ENCODE results near the gene BRS3. TPM values are rescaled to one million over a fixed set of nuclear protein-coding genes. Genes with fewer than 3 reads are reported as not detected.

BRS3 gene
- total RNA-seq, 2 experiments from 2014 or later = not detected

DNA sequence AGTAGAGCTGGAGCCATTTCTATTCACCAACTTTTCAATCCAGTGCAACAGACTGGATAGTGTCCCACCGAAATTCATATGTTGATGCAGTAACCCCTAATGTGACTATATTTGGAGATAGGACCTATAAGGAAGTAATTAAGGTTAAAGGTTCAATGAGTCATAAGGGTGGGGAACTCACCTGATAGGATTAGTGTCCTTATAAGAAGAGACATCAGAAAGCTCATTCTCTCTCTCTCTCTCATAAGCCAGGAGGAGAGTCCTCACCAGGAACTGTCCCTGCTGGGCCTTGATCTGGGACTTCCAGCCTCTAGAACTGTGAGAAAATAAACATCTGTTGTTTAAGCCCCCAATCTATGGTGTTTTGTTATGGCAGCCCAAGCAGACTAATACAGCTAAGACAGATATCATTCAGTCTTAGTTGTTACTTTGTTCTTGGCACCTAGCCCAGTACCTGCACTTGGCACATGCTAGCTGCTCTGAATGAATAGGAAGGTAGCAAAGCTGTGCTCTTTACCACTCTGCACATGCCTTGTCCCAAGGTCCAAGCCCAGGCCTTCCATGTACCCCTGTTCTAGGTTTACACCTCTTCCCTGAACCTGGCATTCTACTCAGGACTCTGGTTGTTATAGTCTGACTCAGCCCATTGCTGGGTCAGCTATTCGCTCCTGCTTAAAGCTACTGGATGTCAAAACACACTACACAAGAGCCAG is 19.2 kb upstream of the BRS3 start:
- H3K4me3 Mint-ChIP-seq = no peak overlapping the region
- H3K4me1 Mint-ChIP-seq = no peaks in the 10 kb centered on the region
- POLR2A ChIA-PET = interaction anchor here (0.7 kb wide), 1 partner anchor 308 kb away, joined by 3 read pairs; no protein-coding TSS in a partner anchor
- no peaks in the 10 kb centered on the region for H3K36me3 Mint-ChIP-seq
- H3K27me3 Mint-ChIP-seq = no peaks in the 10 kb centered on the region
- no peak overlapping the region for H3K27ac Mint-ChIP-seq
- ATAC-seq (ENCODE audit: low read depth) = no peak
- H3K9me3 Mint-ChIP-seq = no peaks in the 10 kb centered on the region
- no peak for DNase-seq

DNA sequence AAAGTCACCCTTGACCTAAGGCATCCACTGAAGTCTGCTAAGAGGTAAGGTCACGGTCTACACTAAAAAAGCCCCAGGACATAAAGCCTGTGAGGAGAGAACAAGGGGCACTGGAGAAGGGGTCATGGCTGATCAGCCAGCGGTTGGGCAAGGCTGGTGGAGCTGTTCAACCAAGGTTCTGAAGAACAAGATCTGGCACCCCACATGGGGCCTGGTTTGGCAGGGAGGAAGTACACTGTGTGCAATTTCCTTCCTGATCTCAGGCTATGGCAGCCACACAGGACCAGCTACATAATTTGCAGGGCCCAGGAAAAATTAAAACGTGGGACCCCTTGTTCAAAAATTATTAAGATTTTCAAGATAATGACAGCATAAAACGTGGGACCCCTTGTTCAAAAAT is 14.1 kb upstream of the BRS3 start:
- no peaks in the 10 kb centered on the region for H3K27me3 Mint-ChIP-seq
- no peak overlapping the region for H3K4me3 Mint-ChIP-seq
- ATAC-seq (ENCODE audit: low read depth) = no peak
- no peaks in the 10 kb centered on the region for H3K4me1 Mint-ChIP-seq
- DNase-seq = no peak
- no peak overlapping the region for H3K27ac Mint-ChIP-seq
- POLR2A ChIA-PET = no interaction called here
- H3K36me3 Mint-ChIP-seq = no peaks in the 10 kb centered on the region
- no peaks in the 10 kb centered on the region for H3K9me3 Mint-ChIP-seq

DNA sequence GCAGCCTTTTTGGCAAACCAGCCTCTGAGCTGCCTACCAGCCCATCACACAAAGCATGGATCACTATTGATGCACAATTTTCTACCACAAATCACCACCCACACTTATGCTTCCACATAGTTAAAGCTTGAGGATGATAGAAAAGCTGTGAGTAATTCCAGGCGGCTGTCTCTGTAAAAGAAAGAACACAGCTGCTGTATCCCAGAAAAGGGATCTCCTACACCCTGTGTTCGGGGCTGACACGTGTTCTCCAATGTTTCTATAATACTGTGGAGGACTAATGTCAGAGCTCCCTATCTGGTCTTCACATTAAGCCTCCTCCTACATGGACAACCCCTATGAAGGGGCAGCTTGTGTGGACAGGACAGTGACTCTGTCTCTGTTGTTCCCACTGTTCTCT is 12.5 kb upstream of the BRS3 start:
- Mint-ChIP-seq H3K4me3 (no peak overlapping the region), H3K27ac (no peak overlapping the region), H3K27me3 (no peaks in the 10 kb centered on the region), H3K36me3 (no peaks in the 10 kb centered on the region), H3K4me1 (no peaks in the 10 kb centered on the region), H3K9me3 (no peaks in the 10 kb centered on the region)
- POLR2A ChIA-PET = no interaction called here
- no peak for ATAC-seq (ENCODE audit: low read depth)
- DNase-seq = no peak

DNA sequence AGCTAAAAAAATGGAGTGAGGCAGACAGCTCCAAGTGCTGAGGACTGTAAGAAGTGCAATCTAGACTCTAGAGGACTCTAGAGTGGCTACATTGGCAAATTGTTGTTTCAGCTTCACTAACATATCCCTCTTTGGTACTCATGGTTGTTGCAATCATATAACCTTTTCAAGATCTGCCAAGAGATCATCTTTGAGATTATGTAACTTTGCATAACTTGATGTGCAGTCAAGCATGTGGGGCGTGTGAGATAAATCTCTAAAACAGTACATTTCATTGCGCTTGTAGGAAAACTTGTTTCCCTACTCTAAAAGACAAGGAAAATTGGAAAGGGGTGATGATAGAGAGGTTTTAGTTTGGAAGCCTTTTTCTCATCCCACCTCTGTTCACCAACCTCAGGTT is 11.2 kb upstream of the BRS3 start:
- Mint-ChIP-seq H3K27me3 (peaks cover 5% of the 10 kb centered on the region), H3K4me3 (no peak overlapping the region), H3K36me3 (no peaks in the 10 kb centered on the region), H3K4me1 (no peaks in the 10 kb centered on the region), H3K9me3 (no peaks in the 10 kb centered on the region), H3K27ac (no peak overlapping the region)
- ATAC-seq (ENCODE audit: low read depth) (no peak), DNase-seq (no peak)
- POLR2A ChIA-PET = no interaction called here

DNA sequence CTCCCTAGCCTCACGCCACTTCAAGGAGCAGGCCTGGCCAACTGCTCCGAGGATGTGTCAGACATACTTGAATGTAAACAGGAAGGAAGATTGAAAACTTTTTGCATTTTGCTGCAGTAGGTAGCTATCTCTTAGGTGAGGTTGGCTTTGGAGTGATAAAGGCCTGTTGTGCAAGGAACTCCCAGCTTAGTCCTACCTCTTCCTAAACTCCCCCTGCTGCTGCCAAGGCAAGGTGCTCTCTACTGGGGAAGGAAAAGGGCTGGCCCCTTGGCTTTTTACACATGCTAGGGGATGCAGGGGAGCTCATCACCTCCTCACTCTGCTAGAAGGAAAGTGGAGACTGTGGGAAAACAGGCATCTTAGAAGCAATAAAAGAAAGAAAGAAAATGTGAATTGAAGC is 10.7 kb upstream of the BRS3 start:
- Mint-ChIP-seq H3K27me3 (peaks cover 5% of the 10 kb centered on the region), H3K36me3 (no peaks in the 10 kb centered on the region), H3K4me3 (no peak overlapping the region), H3K4me1 (no peaks in the 10 kb centered on the region), H3K9me3 (no peaks in the 10 kb centered on the region), H3K27ac (no peak overlapping the region)
- no peak for ATAC-seq (ENCODE audit: low read depth)
- POLR2A ChIA-PET = no interaction called here
- DNase-seq = no peak

DNA sequence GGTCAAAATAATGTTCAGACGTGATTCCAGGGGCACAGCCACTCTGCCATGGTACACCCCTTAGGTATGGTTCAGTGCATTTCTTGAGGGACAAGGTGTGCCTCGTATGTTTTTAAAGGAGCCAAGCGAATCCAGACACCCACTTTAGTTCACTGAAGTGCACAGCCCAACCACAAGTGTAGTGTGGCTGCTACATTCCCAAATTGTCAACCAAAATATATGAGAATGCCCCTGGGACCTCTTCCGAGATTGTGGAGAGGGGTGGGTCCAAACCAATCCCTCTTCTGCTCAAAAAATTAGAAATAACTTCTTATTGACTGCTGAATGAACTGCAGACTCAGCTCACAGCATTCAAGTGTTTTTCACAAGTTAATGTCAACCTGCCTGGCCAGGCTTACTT is 7.4 kb upstream of the BRS3 start:
- peaks cover 14% of the 10 kb centered on the region for H3K27me3 Mint-ChIP-seq
- ATAC-seq (ENCODE audit: low read depth) (no peak), DNase-seq (no peak)
- H3K4me3 Mint-ChIP-seq = no peak overlapping the region
- no peaks in the 10 kb centered on the region for H3K9me3 Mint-ChIP-seq
- POLR2A ChIA-PET = no interaction called here
- peaks cover 2% of the 10 kb centered on the region for H3K36me3 Mint-ChIP-seq
- no peak overlapping the region for H3K27ac Mint-ChIP-seq
- H3K4me1 Mint-ChIP-seq = no peaks in the 10 kb centered on the region

DNA sequence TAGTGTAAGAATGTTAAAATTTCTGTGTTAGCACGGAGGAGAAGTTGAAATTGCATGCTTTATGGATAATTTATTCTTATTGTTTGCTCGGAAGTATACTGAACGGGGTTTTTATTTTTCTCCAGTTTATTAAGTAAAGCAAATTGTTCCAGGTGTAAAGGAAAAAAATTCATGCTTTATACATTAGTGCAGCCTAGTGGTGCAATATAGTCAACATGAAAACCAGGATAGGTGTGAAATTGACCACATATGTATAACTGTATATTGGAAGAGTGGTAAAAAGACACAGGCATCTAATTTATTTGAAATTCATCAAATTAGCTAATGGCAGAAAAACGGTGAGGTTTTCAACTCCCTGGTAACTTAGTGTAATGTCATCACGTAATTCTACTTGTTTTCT is 959 bp downstream of the BRS3 start:
- DNase-seq = no peak
- H3K4me1 Mint-ChIP-seq = no peaks in the 10 kb centered on the region
- H3K27ac Mint-ChIP-seq = no peak overlapping the region
- POLR2A ChIA-PET = no interaction called here
- H3K27me3 Mint-ChIP-seq = peaks cover 46% of the 10 kb centered on the region
- no peak overlapping the region for H3K4me3 Mint-ChIP-seq
- ATAC-seq (ENCODE audit: low read depth) = no peak
- H3K9me3 Mint-ChIP-seq = no peaks in the 10 kb centered on the region
- H3K36me3 Mint-ChIP-seq = no peaks in the 10 kb centered on the region

DNA sequence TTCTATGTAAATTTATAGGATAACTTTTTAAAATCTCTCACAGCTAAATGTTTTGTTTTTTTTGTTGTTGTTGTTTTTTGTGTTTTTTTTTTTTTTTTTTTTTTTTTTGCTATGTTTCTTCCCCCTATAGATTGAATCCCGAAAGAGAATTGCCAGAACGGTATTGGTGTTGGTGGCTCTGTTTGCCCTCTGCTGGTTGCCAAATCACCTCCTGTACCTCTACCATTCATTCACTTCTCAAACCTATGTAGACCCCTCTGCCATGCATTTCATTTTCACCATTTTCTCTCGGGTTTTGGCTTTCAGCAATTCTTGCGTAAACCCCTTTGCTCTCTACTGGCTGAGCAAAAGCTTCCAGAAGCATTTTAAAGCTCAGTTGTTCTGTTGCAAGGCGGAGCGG is 4.1 kb downstream of the BRS3 start:
- ATAC-seq (ENCODE audit: low read depth) (no peak), DNase-seq (no peak)
- H3K4me1 Mint-ChIP-seq = no peaks in the 10 kb centered on the region
- no peaks in the 10 kb centered on the region for H3K36me3 Mint-ChIP-seq
- POLR2A ChIA-PET = no interaction called here
- H3K9me3 Mint-ChIP-seq = no peaks in the 10 kb centered on the region
- H3K4me3 Mint-ChIP-seq = no peak overlapping the region
- H3K27me3 Mint-ChIP-seq = peaks cover 23% of the 10 kb centered on the region
- H3K27ac Mint-ChIP-seq = no peak overlapping the region

DNA sequence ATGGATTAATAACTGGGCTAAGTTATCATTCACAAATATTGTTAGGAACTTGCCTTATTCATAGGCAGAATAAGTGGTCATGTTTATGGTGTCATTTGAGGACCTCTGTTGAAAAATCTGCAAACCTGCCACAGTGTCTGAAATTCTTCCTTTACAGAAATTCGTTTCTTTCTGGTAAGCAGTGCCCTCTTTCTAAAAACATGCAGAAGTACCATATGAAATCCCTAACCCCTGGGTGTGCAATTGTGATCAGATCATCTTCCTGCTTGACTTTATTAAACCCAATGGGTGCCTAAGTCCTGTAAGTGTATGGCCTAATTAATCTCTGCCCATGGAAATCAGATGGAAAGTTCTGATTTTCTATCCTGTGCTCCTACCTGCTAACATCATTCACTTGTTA is 5.3 kb downstream of the BRS3 start:
- H3K9me3 Mint-ChIP-seq = no peaks in the 10 kb centered on the region
- DNase-seq (no peak), ATAC-seq (ENCODE audit: low read depth) (no peak)
- H3K4me1 Mint-ChIP-seq = no peaks in the 10 kb centered on the region
- POLR2A ChIA-PET = no interaction called here
- no peaks in the 10 kb centered on the region for H3K36me3 Mint-ChIP-seq
- H3K27me3 Mint-ChIP-seq = peaks cover 15% of the 10 kb centered on the region
- H3K27ac Mint-ChIP-seq = no peak overlapping the region
- no peak overlapping the region for H3K4me3 Mint-ChIP-seq

DNA sequence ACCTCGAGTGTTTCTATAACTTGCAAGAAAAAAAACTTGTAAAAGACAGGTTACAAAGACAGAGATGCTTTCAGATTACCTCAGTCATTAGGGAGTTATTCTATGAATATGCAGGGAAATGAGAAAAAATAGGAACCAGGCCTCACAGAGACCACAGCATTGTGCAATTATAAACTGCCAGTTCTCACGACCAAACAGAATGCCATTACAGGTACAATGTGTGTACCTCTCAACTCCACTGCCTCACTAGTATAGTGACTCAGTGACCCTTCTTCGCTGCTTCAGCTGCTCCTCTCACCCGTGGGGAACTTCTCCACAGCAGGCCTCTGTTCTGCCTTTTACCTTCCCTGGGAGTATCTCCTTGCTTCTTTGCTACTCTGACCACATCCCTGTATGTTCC is 7.3 kb downstream of the BRS3 start:
- Mint-ChIP-seq H3K27ac (no peak overlapping the region), H3K36me3 (peaks cover 3% of the 10 kb centered on the region), H3K4me1 (peaks cover 6% of the 10 kb centered on the region), H3K27me3 (no peaks in the 10 kb centered on the region), H3K4me3 (no peak overlapping the region), H3K9me3 (no peaks in the 10 kb centered on the region)
- no peak for DNase-seq
- no peak for ATAC-seq (ENCODE audit: low read depth)
- POLR2A ChIA-PET = no interaction called here

DNA sequence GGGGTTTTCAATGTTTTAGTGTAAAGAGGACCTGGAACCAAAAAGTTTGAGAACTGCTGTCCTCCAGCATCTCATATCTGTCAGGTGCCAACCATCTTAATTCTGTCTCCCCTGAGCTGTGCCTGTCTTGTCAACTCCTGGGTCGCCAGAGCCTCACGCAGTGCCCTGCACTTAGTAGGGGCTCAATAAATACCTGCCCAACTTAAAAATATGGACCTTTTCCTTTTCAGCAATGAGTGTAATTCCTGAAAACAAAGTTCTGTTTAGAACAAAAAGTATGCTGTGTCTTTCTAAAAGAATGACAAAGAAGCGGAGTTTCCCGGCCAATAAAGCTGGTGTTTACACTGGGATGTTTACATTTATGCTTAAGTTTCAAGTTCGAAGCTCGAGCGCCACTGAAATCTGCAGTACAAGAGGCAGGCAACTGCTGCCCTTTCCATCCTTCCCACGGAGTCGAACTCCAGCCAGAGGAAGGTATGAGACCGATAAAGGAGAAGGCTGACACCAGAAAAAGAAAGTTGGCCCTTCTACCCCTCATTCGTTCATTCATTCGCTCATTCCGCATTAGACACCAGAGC is 8.5 kb downstream of the BRS3 start:
- POLR2A ChIA-PET = interaction anchor here (0.5 to 2.1 kb wide), 4 partner anchors 28 to 170 kb away, joined by 3 to 7 read pairs (median 4); no protein-coding TSS in a partner anchor
- H3K27ac Mint-ChIP-seq = peak overlapping the region; percentile 97
- H3K36me3 Mint-ChIP-seq = peaks cover 7% of the 10 kb centered on the region
- ATAC-seq (ENCODE audit: low read depth) (no peak), DNase-seq (no peak)
- H3K4me1 Mint-ChIP-seq = peaks cover 8% of the 10 kb centered on the region
- peak overlapping the region; percentile 88 for H3K4me3 Mint-ChIP-seq
- H3K27me3 Mint-ChIP-seq = no peaks in the 10 kb centered on the region
- no peaks in the 10 kb centered on the region for H3K9me3 Mint-ChIP-seq

DNA sequence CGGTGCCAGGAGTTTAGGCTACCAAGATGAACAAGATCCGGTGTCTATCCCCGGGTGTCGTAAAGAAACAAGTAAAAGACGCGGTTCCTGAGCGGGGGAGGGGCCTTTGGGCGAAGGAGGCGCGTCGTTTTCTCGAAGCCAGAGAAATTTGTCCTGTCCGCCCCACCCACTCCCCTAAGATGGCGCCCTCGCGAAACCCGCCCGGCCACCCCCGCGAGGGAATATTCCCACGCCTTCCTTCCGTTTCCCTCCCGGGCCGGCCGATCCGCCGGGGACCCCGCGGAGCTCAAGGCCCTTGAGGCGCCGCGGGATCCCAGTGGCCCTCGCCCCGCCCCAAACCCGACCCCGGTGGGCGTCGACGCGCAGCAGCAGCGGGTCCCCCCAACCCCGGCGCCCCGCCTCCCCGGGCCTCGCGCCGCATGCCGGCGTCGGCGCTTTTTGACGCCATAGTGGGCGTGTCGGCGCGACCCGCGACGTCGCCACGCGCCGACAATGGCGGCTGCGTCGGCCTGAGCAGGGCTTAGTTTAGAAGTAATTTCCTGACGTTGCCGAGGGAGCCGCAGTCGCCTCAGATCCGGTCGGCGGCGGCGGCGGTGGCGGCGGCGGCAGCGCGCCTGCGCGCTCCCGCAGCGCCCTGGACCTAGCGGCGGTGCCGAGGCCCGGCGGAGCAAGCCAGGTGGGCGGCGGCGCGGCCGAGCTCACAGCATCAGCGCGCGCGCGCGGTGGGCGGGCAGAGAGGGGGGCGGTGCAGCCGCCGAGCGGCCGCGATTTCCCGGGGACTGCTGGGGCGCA is 9.2 kb downstream of the BRS3 start:
- H3K27ac Mint-ChIP-seq = peak overlapping the region; percentile 97
- POLR2A ChIA-PET = interaction anchor here (0.8 to 2.1 kb wide), 9 partner anchors 9 to 83 kb away, joined by 3 to 14 read pairs (median 4); no protein-coding TSS in a partner anchor
- no peaks in the 10 kb centered on the region for H3K27me3 Mint-ChIP-seq
- DNase-seq (peak; percentile 87), ATAC-seq (ENCODE audit: low read depth) (peak; percentile 82)
- no peaks in the 10 kb centered on the region for H3K9me3 Mint-ChIP-seq
- peaks cover 12% of the 10 kb centered on the region for H3K4me1 Mint-ChIP-seq
- peak overlapping the region; percentile 97 for H3K4me3 Mint-ChIP-seq
- peaks cover 11% of the 10 kb centered on the region for H3K36me3 Mint-ChIP-seq

DNA sequence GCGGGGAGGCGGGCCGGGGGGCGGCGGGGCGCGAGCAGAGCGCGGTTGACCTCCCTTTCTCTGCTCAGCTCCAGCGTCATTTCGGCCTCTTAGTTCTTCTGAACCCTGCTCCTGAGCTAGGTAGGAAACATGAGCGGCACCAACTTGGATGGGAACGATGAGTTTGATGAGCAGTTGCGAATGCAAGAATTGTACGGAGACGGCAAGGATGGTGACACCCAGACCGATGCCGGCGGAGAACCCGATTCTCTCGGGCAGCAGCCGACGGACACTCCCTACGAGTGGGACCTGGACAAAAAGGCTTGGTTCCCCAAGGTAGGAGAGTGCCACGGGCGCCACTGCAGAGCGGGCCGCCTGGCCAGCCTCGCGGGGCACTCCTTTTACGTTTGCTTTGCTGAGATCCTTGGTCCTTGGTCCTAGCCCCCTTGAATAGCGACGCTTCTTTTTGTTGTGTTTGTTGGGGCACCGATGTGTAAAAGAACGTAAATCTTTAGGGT is 9.9 kb downstream of the BRS3 start, which contains the start of gene HTATSF1:
Gene HTATSF1 (plus strand): TSS at position 37 of the 497 bp plus-strand sequence. CDS start 93 bp downstream, at position 130.
- H3K4me1 Mint-ChIP-seq = peaks cover 12% of the 10 kb centered on the region
- H3K27ac Mint-ChIP-seq = peak within 1 kb of the TSS; percentile 97
- peaks cover 11% of the 10 kb centered on the region for H3K36me3 Mint-ChIP-seq
- no peaks in the 10 kb centered on the region for H3K9me3 Mint-ChIP-seq
- ATAC-seq (ENCODE audit: low read depth) = no peak
- no peaks in the 10 kb centered on the region for H3K27me3 Mint-ChIP-seq
- peak within 1 kb of the TSS; percentile 97 for H3K4me3 Mint-ChIP-seq
- POLR2A ChIA-PET = interaction anchor here (0.8 to 2.1 kb wide), 10 partner anchors 9 to 81 kb away, joined by 3 to 14 read pairs (median 4); no protein-coding TSS in a partner anchor
- no peak for DNase-seq

Data from activated naive CD8-positive, alpha-beta T cell treated with anti-CD3 and anti-CD28 coated beads, Interleukin-2, amount 10 ng/mL, durations not matched to agents 7 days and 5 days (primary cell).